NCI-H1105 treated with DMSO at 0.1 percent for 48 hours (cell line): ENCODE results near the gene PER2.
"Not testable (repeated sequence)": the region's sequence is repeated elsewhere in the genome, so short reads cannot be mapped to it uniquely, and the experiment has no call there.

ENCODE experiments used
- DNase-seq: peaks from one replicate; lab custom pipeline; 2025; lab: John Stamatoyannopoulos, UW

PER2 gene

GRCh38 chr2:238313289-238313990 is 25.0 kb upstream of the PER2 start:
- no peak for DNase-seq

GRCh38 chr2:238310721-238311120 is 22.3 kb upstream of the PER2 start:
- not testable (repeated sequence) for DNase-seq

GRCh38 chr2:238308177-238308576 is 19.8 kb upstream of the PER2 start:
- DNase-seq: no peak

GRCh38 chr2:238306672-238306998 is 18.2 kb upstream of the PER2 start:
- no peak for DNase-seq

- DNase-seq: no peak
Measured at GRCh38 chr2:238305965-238306671, 17.7 kb upstream of the PER2 start.

GRCh38 chr2:238305092-238305862 is 16.9 kb upstream of the PER2 start:
- DNase-seq: no peak

GRCh38 chr2:238304116-238304515 is 15.7 kb upstream of the PER2 start:
- DNase-seq: no peak

- no peak for DNase-seq
Measured at GRCh38 chr2:238302751-238303150, 14.3 kb upstream of the PER2 start.

GRCh38 chr2:238302087-238302486 is 13.7 kb upstream of the PER2 start:
- no peak for DNase-seq

GRCh38 chr2:238299803-238300202 is 11.4 kb upstream of the PER2 start:
- DNase-seq: no peak

- DNase-seq: no peak
Measured at GRCh38 chr2:238296638-238297457, 8.4 kb upstream of the PER2 start.

GRCh38 chr2:238295144-238296112 is 7.0 kb upstream of the PER2 start:
- no peak for DNase-seq

- no peak for DNase-seq
Measured at GRCh38 chr2:238294393-238295143, 6.2 kb upstream of the PER2 start.

GRCh38 chr2:238294046-238294392 is 5.6 kb upstream of the PER2 start:
- no peak for DNase-seq

- no peak for DNase-seq
Measured at GRCh38 chr2:238291550-238292281, 3.3 kb upstream of the PER2 start.

- no peak for DNase-seq
Measured at GRCh38 chr2:238290715-238291549, 2.5 kb upstream of the PER2 start.

GRCh38 chr2:238290091-238290509 is 1.7 kb upstream of the PER2 start:
- DNase-seq: no peak

- DNase-seq: no peak
Measured at GRCh38 chr2:238289574-238289973, 1.2 kb upstream of the PER2 start.
